ENCODE results near the gene ZBTB16. TPM values are rescaled to one million over a fixed set of nuclear protein-coding genes. Genes with fewer than 3 reads are reported as not detected.

The ZBTB16 gene
- total RNA-seq, 2 donors from 2014 or later: 2.0 to 13.7 TPM

- H3K27ac ChIP-seq: no peak overlapping the region
These were observed 224.5 kb downstream of the ZBTB16 start for GRCh38 chr11:114284021-114284420.

GRCh38 chr11:114284914-114285313 lies 225.4 kb downstream of the ZBTB16 start:
- intact Hi-C loops (cut with DNase I): no loop called here
- no peak for TF ChIP-seq CTCF (IDR thresholded peaks at IDR 0.05)
- no peak overlapping the region for H3K9ac ChIP-seq (ENCODE audit: low read depth in 2 of 2, low read length in 2 of 2)
- no peak overlapping the region for H3K27ac ChIP-seq
- H3K4me1 ChIP-seq: no peaks in the 10 kb centered on the region
- no peaks in the 10 kb centered on the region for H3K9me3 ChIP-seq
- no peak overlapping the region for H3K4me3 ChIP-seq
- H3K27me3 ChIP-seq: no peaks in the 10 kb centered on the region
- no peaks in the 10 kb centered on the region for H3K36me3 ChIP-seq
- no peak for DNase-seq

More at GRCh38 chr11:114284021-114284420, 224.5 kb downstream of the ZBTB16 start:
- no peak for TF ChIP-seq CTCF (IDR thresholded peaks at IDR 0.05)
- Histone ChIP-seq H3K4me1 (no peaks in the 10 kb centered on the region), H3K36me3 (no peaks in the 10 kb centered on the region), H3K27me3 (no peaks in the 10 kb centered on the region), H3K9me3 (no peaks in the 10 kb centered on the region), H3K4me3 (no peak overlapping the region), H3K9ac (ENCODE audit: low read depth in 2 of 2, low read length in 2 of 2) (no peak overlapping the region)
- no peak for DNase-seq
- intact Hi-C loops (cut with DNase I): no loop called here

GRCh38 chr11:114285599-114285998 lies 226.1 kb downstream of the ZBTB16 start:
- H3K4me1 ChIP-seq: no peaks in the 10 kb centered on the region
- H3K9me3 ChIP-seq: no peaks in the 10 kb centered on the region
- DNase-seq: no peak
- H3K27me3 ChIP-seq: no peaks in the 10 kb centered on the region
- no peak overlapping the region for H3K27ac ChIP-seq
- no peak overlapping the region for H3K9ac ChIP-seq (ENCODE audit: low read depth in 2 of 2, low read length in 2 of 2)
- no peaks in the 10 kb centered on the region for H3K36me3 ChIP-seq
- no peak for TF ChIP-seq CTCF (IDR thresholded peaks at IDR 0.05)
- intact Hi-C loops (cut with DNase I): no loop called here
- H3K4me3 ChIP-seq: no peak overlapping the region

GRCh38 chr11:114286229-114286628 lies 226.7 kb downstream of the ZBTB16 start:
- Histone ChIP-seq H3K4me3 (no peak overlapping the region), H3K9me3 (no peaks in the 10 kb centered on the region), H3K27me3 (no peaks in the 10 kb centered on the region), H3K4me1 (no peaks in the 10 kb centered on the region), H3K27ac (no peak overlapping the region), H3K9ac (ENCODE audit: low read depth in 2 of 2, low read length in 2 of 2) (no peak overlapping the region), H3K36me3 (no peaks in the 10 kb centered on the region)
- DNase-seq: no peak
- no peak for TF ChIP-seq CTCF (IDR thresholded peaks at IDR 0.05)
- intact Hi-C loops (cut with DNase I): no loop called here

- no peak for DNase-seq
- H3K9me3 ChIP-seq: no peaks in the 10 kb centered on the region
- H3K9ac ChIP-seq (ENCODE audit: low read depth in 2 of 2, low read length in 2 of 2): no peak overlapping the region
- no peaks in the 10 kb centered on the region for H3K36me3 ChIP-seq
- no peaks in the 10 kb centered on the region for H3K27me3 ChIP-seq
- no peak overlapping the region for H3K4me3 ChIP-seq
- no peak for TF ChIP-seq CTCF (IDR thresholded peaks at IDR 0.05)
- no peak overlapping the region for H3K27ac ChIP-seq
- intact Hi-C loops (cut with DNase I): no loop called here
- H3K4me1 ChIP-seq: no peaks in the 10 kb centered on the region
These were observed 227.6 kb downstream of the ZBTB16 start for GRCh38 chr11:114287154-114287553.

- H3K27ac ChIP-seq: no peak overlapping the region
- no peaks in the 10 kb centered on the region for H3K4me1 ChIP-seq
- no peak for DNase-seq
- intact Hi-C loops (cut with DNase I): no loop called here
- no peak overlapping the region for H3K9ac ChIP-seq (ENCODE audit: low read depth in 2 of 2, low read length in 2 of 2)
- no peak for TF ChIP-seq CTCF (IDR thresholded peaks at IDR 0.05)
- H3K36me3 ChIP-seq: no peaks in the 10 kb centered on the region
- H3K4me3 ChIP-seq: no peak overlapping the region
- no peaks in the 10 kb centered on the region for H3K27me3 ChIP-seq
- no peaks in the 10 kb centered on the region for H3K9me3 ChIP-seq
These were observed 228.6 kb downstream of the ZBTB16 start for GRCh38 chr11:114288136-114288535.
